K562 (cell line): Measurements from ENCODE around the gene SLC44A2. TPM values are rescaled to one million over a fixed set of nuclear protein-coding genes. Genes with fewer than 3 reads are reported as not detected.

Source experiments
- ATAC-seq: fragments of 200-7000 bp; cut with Tn5 transposase; 3 replicates; pipeline ENCODE4 v1.9.1; 2020; ENCODE audit warnings: moderate library complexity
- BruUV-seq: library from RNA; stranded (reverse); fragments of 400-500 nt; replicated peaks from 2 replicates; lab custom pipeline; 2021; lab: Mats Ljungman, UMichigan
- CTCF ChIA-PET: fragments of 300-600 bp; formaldehyde crosslinking; extraction: SDS; loops from one replicate; lab custom pipeline; 2021; ENCODE audit warnings: low intra/inter-chr PET ratio; lab: Yijun Ruan, JAX
- POLR2A ChIA-PET: fragments of 300-600, 350-650 bp; sonication (Branson Sonifier 250); formaldehyde crosslinking; extraction: SDS; loops from one replicate; lab custom pipeline; 2021; ENCODE audit warnings: antibody characterized with exemption, inconsistent platforms; lab: Yijun Ruan, JAX
- DNase-seq, 4 experiments: peaks; one replicate each; pipeline versions ENCODE4 v3.0.0 to v3.0.0-alpha.2; 2011 to 2018; ENCODE audit warnings: low spot score in 3 of 4, mixed read lengths in 3 of 4; ENCODE audit errors: extremely low read depth in 1 of 4
- FAIRE-seq: peaks from 2 replicates; lab custom pipeline; 2011; peaks lifted over from hg19 to GRCh38; lab: Jason Lieb, UNC
- H2AFZ ChIP-seq: 2 replicates; pipeline ENCODE4 v1.6.0; 2011; ENCODE audit warnings: low read depth, low read length, control low read depth, inconsistent platforms
- H3K27ac ChIP-seq: fragments of 200-600 bp; 3 replicates; pipeline ENCODE4 v1.8.0; 2011; ENCODE audit warnings: low read depth, mild to moderate bottlenecking, control low read depth, inconsistent platforms, low read length, moderate library complexity, mixed read lengths; ENCODE audit errors: extremely low read depth
- H3K27me3 ChIP-seq, 2 experiments: fragments of 300-600 bp in 1 of 2; 2 replicates in 1 of 2; 3 replicates in 1 of 2; pipeline versions ENCODE4 v1.6.0 to v1.8.0; 2011; ENCODE audit warnings: inconsistent platforms in 2 of 2, low read length in 2 of 2, mild to moderate bottlenecking in 1 of 2, mixed read lengths in 1 of 2, moderate library complexity in 1 of 2; ENCODE audit not compliant: control insufficient read depth in 2 of 2, insufficient read depth in 2 of 2
- H3K36me3 ChIP-seq: fragments of 300-600 bp; 3 replicates; pipeline ENCODE4 v1.8.0; 2011; ENCODE audit warnings: mild to moderate bottlenecking, low read length, inconsistent platforms; ENCODE audit not compliant: control insufficient read depth, insufficient read depth
- H3K4me1 ChIP-seq, 2 experiments: fragments of 200-600 bp in 1 of 2; replicated peaks in 1 of 2; 2 replicates in 1 of 2; 3 replicates in 1 of 2; pipeline versions ENCODE4 v1.5.1 to v1.8.0; 2011; ENCODE audit warnings: inconsistent platforms in 2 of 2, low read length in 2 of 2, mild to moderate bottlenecking in 1 of 2, mixed read lengths in 1 of 2, moderate library complexity in 1 of 2; ENCODE audit not compliant: control insufficient read depth in 2 of 2, insufficient read depth in 2 of 2
- H3K4me2 ChIP-seq: 2 replicates; pipeline ENCODE4 v1.6.1; 2011; ENCODE audit warnings: low read length, control low read depth, inconsistent platforms, mixed read lengths; ENCODE audit not compliant: insufficient read depth
- H3K4me3 ChIP-seq: fragments of 200-600 bp; sonication (generic), shearing (Covaris generic); 2 replicates; pipeline ENCODE4 v1.5.1; 2016; ENCODE audit warnings: control low read depth, inconsistent platforms
- H3K79me2 ChIP-seq: fragments of 200-600 bp; 3 replicates; pipeline ENCODE4 v1.8.0; 2011; ENCODE audit warnings: low read length, inconsistent platforms; ENCODE audit not compliant: control insufficient read depth, insufficient read depth
- H3K9ac ChIP-seq, 2 experiments: 2 replicates each; pipeline versions ENCODE4 v1.6.0 to v1.6.1; 2011; ENCODE audit warnings: low read depth in 2 of 2, low read length in 2 of 2, control low read depth in 1 of 2, inconsistent platforms in 1 of 2, mild to moderate bottlenecking in 1 of 2, mixed read lengths in 1 of 2; ENCODE audit not compliant: insufficient read depth in 1 of 2
- H3K9me1 ChIP-seq: one replicate; pipeline ENCODE4 v1.6.0; 2011; ENCODE audit warnings: inconsistent platforms, mild to moderate bottlenecking, low read length, moderate library complexity; ENCODE audit not compliant: control insufficient read depth, insufficient read depth
- H3K9me3 ChIP-seq: replicated peaks from 2 replicates; pipeline ENCODE4 v1.5.1; 2011; ENCODE audit warnings: low read depth, low read length, inconsistent platforms; ENCODE audit not compliant: control insufficient read depth, insufficient read depth
- H4K20me1 ChIP-seq: replicated peaks from 2 replicates; pipeline ENCODE4 v1.6.1; 2011; ENCODE audit warnings: low read length, inconsistent platforms, mixed read lengths; ENCODE audit not compliant: control insufficient read depth, insufficient read depth
- BCOR ChIP-seq: fragments of 450-650 bp; IDR thresholded peaks from 2 replicates; pipeline ENCODE4 v1.6.1; 2016
- HCFC1 ChIP-seq: IDR thresholded peaks from 2 replicates; pipeline ENCODE4 v1.6.1; 2012; ENCODE audit warnings: low read depth, low read length, improper control_type of control experiment
- JUN ChIP-seq, 2 experiments: sonication (generic) in 1 of 2; formaldehyde crosslinking in 1 of 2; IDR thresholded peaks; 2 replicates each; pipeline versions ENCODE4 v1.6.1 to v1.8.0; 2012 to 2022; ENCODE audit warnings: borderline replicate concordance in 2 of 2, mild to moderate bottlenecking in 2 of 2, improper control_type of control experiment in 1 of 2, low read depth in 1 of 2, low read length in 1 of 2, missing genetic modification reagents in 1 of 2
- NCOA4 ChIP-seq: fragments of 450-650 bp; IDR thresholded peaks from 2 replicates; pipeline ENCODE4 v1.6.1; 2018; ENCODE audit warnings: mild to moderate bottlenecking; ENCODE audit not compliant: partially characterized antibody
- NCOA6 ChIP-seq: fragments of 450-650 bp; IDR thresholded peaks from 2 replicates; pipeline ENCODE4 v1.6.1; 2017; ENCODE audit warnings: mild to moderate bottlenecking
- NONO ChIP-seq, 2 experiments: fragments of 200-400 bp in 1 of 2; fragments of 450-650 bp in 1 of 2; formaldehyde crosslinking in 1 of 2; IDR thresholded peaks; 2 replicates each; pipeline ENCODE4 v1.6.1; 2017; ENCODE audit warnings: low read depth in 2 of 2, mild to moderate bottlenecking in 2 of 2, moderate library complexity in 2 of 2, low read length in 1 of 2
- ZC3H11A ChIP-seq: IDR thresholded peaks from 2 replicates; pipeline ENCODE4 v1.6.1; 2012; ENCODE audit warnings: low read depth, low read length, improper control_type of control experiment
- ZNF347 ChIP-seq: fragments of 450-650 bp; formaldehyde crosslinking; IDR thresholded peaks from 2 replicates; pipeline ENCODE4 v1.4.0; 2020; ENCODE audit warnings: low read depth, mild to moderate bottlenecking, moderate library complexity
- ZNF354B ChIP-seq: fragments of 250-450 bp; sonication (Bioruptor Pico); IDR thresholded peaks from 2 replicates; pipeline ENCODE4 v1.4.0; 2020
- WGBS: fragments of 100-300 bp; shearing (Covaris generic); methylation state at CpG from one replicate; pipeline ENCODE4 v1.1.6; 2016; ENCODE audit warnings: low coverage, mixed read lengths; ENCODE audit not compliant: insufficient coverage; ENCODE audit errors: missing lambda C conversion rate; 5-methylcytosine and 5-hydroxymethylcytosine counted together
- in situ Hi-C: fragments of 300-500 bp; cut with MboI; formaldehyde crosslinking; loops from 4 replicates; pipeline ENCODE4 v1.15.0; 2018; ENCODE audit warnings: inconsistent platforms, mixed read lengths
- intact Hi-C: fragments of 100-400 bp; cut with micrococcal nuclease; formaldehyde crosslinking; loops from 2 replicates; pipeline ENCODE4 v1.14.2; 2022
- polyA plus RNA-seq, 8 experiments: library from polyadenylated mRNA; depleted of rRNA in 4 of 8; stranded (reverse) in 5 of 8; unstranded in 3 of 8; fragments of >200 nt; fragmentation: Nextera tagmentation in 2 of 8; fragmentation: Illumina TruSeq in 1 of 8; extraction: Ambion mirVana in 2 of 8; extraction: Trizol in 1 of 8; gene quantifications; 2 replicates each; pipeline versions ENCODE4 v1.2.1 to v1.2.3, GENCODE V29; 2011 to 2014; ENCODE audit warnings: inconsistent platforms in 1 of 8, missing spikeins in 1 of 8
- total RNA-seq, 7 experiments: library from RNA; depleted of rRNA in 6 of 7; stranded (reverse); fragments of >200 nt in 6 of 7; fragmentation: Illumina TruSeq in 2 of 7; extraction: Trizol in 2 of 7; gene quantifications; 2 replicates each; pipeline versions ENCODE4 v1.2.1 to v1.2.3, GENCODE V29; 2011 to 2021; ENCODE audit warnings: low replicate concordance in 1 of 7
- TF ChIP-seq, protein P1 (sequence below): fragments of 250-450 bp; sonication (Bioruptor Pico); IDR thresholded peaks from 2 replicates; pipeline ENCODE4 v1.5.0; 2021
- TF ChIP-seq, protein P2 (sequence below), 2 experiments: fragments of 450-650 bp in 1 of 2; sonication (generic) in 1 of 2; formaldehyde crosslinking; conservative IDR thresholded peaks; 2 replicates each; pipeline versions ENCODE4 v1.4.0 to v1.8.1; 2020 to 2022; ENCODE audit warnings: mild to moderate bottlenecking in 1 of 2, missing genetic modification reagents in 1 of 2

Gene SLC44A2
- total and polyA plus RNA-seq, 9 of the 15 experiments (the other 6 are each of a cell fraction or from before 2014, with no cell fraction given): 1.1 to 34.2 (median 8.1) TPM

DNA sequence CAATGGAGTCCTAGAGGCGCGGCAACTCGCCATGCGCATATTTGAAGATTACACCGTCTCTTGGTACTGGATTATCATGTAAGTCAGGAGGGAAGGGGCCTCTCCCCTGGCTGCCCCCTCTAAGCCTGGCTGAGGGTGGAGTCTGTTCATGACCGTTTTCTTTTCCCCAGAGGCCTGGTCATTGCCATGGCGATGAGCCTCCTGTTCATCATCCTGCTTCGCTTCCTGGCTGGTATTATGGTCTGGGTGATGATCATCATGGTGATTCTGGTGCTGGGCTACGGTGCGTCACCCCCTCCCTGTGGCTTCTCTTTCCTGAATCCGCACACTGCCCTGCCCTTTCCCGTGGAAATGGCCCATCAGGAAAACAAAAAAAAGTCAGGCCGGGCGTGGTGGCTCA, 6.5 kb downstream of the SLC44A2 start:
- no peak for DNase-seq
- intact Hi-C loops (no loop called here), in situ Hi-C loops (no loop called here)
- no peak for ATAC-seq
- no TSS peak for BruUV-seq
- H3K27ac ChIP-seq: no peak overlapping the region
- no peaks in the 10 kb centered on the region for H4K20me1 ChIP-seq
- H3K9me1 ChIP-seq: no peaks in the 10 kb centered on the region
- peaks cover 38% of the 10 kb centered on the region; the same call in 2 of the 3 replicates for H3K36me3 ChIP-seq
- H3K9ac ChIP-seq: no peak overlapping the region
- H2AFZ ChIP-seq: no peak overlapping the region
- no peak overlapping the region for H3K4me3 ChIP-seq
- ChIA-PET POLR2A (no interaction called here), CTCF (interaction anchor here (0.7 kb wide), 1 partner anchor 9 kb away, joined by 4 read pairs; no protein-coding TSS in a partner anchor)
- H3K4me2 ChIP-seq: no peak overlapping the region
- H3K4me1 ChIP-seq: peaks cover 0 to 6% of the 10 kb centered on the region in 2 experiments; a peak in 2 of 5 replicates
- no peaks in the 10 kb centered on the region for H3K9me3 ChIP-seq
- 79% methylated on average over 11 of the region's 14 CpGs for WGBS
- H3K27me3 ChIP-seq: no peaks in the 10 kb centered on the region
- no peaks in the 10 kb centered on the region for H3K79me2 ChIP-seq
- no peak for TF ChIP-seq NONO (IDR thresholded peaks at IDR 0.05; ENCODE audit: low read depth in 2 of 2, low read length in 1 of 2)
- TF ChIP-seq, protein P1, sequence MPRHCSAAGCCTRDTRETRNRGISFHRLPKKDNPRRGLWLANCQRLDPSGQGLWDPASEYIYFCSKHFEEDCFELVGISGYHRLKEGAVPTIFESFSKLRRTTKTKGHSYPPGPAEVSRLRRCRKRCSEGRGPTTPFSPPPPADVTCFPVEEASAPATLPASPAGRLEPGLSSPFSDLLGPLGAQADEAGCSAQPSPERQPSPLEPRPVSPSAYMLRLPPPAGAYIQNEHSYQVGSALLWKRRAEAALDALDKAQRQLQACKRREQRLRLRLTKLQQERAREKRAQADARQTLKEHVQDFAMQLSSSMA: no peak
- no peak for TF ChIP-seq ZC3H11A
- no peak for TF ChIP-seq NCOA6
- FAIRE-seq: no peak

DNA sequence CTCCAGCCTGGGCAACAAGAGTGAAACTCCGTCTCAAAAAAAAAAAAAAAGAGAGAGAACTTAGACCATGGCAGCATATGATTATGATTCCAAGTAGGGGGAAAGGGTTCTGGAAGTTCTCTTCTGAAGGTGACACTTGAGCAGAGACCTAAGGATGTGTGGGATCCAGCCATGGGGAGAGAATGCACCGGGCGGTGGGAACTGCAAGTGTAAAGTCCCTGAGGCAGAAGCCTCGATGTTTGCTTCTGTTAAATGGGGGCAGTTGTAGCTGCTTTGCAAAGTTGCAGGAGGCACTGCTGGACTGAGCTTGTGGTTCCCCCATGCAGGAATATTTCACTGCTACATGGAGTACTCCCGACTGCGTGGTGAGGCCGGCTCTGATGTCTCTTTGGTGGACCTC, 9.1 kb downstream of the SLC44A2 start:
- no peaks in the 10 kb centered on the region for H3K27me3 ChIP-seq
- DNase-seq: no peak
- no peaks in the 10 kb centered on the region for H3K9me3 ChIP-seq
- no peak overlapping the region for H2AFZ ChIP-seq
- intact Hi-C loops (no loop called here), in situ Hi-C loops (no loop called here)
- H3K4me2 ChIP-seq: no peak overlapping the region
- no TSS peak for BruUV-seq
- peaks cover 36% of the 10 kb centered on the region; the same call in 2 of the 3 replicates for H3K36me3 ChIP-seq
- TF ChIP-seq BCOR: peak; percentile 31; the same call in 1 of the 2 replicates
- TF ChIP-seq, protein P2, sequence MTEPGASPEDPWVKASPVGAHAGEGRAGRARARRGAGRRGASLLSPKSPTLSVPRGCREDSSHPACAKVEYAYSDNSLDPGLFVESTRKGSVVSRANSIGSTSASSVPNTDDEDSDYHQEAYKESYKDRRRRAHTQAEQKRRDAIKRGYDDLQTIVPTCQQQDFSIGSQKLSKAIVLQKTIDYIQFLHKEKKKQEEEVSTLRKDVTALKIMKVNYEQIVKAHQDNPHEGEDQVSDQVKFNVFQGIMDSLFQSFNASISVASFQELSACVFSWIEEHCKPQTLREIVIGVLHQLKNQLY (CRISPR knock-in tag; conservative IDR thresholded peaks at IDR 0.05): no peak
- no peak for TF ChIP-seq HCFC1
- TF ChIP-seq ZC3H11A: no peak
- no peak for TF ChIP-seq ZNF354B
- no peak for TF ChIP-seq ZNF347 (CRISPR knock-in tag)
- TF ChIP-seq NCOA4: no peak
- TF ChIP-seq JUN (IDR thresholded peaks at IDR 0.05; ENCODE audit: borderline replicate concordance, low read depth, low read length): no peak
- no peak for TF ChIP-seq JUN (CRISPR knock-in tag; IDR thresholded peaks at IDR 0.05; ENCODE audit: borderline replicate concordance)
- FAIRE-seq: no peak
- no peaks in the 10 kb centered on the region for H3K79me2 ChIP-seq
- H3K27ac ChIP-seq: no peak overlapping the region
- no peak overlapping the region for H3K4me3 ChIP-seq
- ChIA-PET CTCF (no interaction called here), POLR2A (interaction anchor here (0.6 to 2.0 kb wide), 3 partner anchors 13 to 124 kb away, joined by 3 to 6 read pairs (median 3); no protein-coding TSS in a partner anchor)
- H3K4me1 ChIP-seq: peaks cover 0 to 6% of the 10 kb centered on the region in 2 experiments; a peak in 2 of 5 replicates
- 82% methylated on average over 6 of the region's 7 CpGs for WGBS
- no peaks in the 10 kb centered on the region for H4K20me1 ChIP-seq
- no peak for ATAC-seq
- H3K9me1 ChIP-seq: peaks cover 4% of the 10 kb centered on the region
- H3K9ac ChIP-seq: no peak overlapping the region
